ENCODE data around the gene SPATA31D4. TPM values are rescaled to one million over a fixed set of nuclear protein-coding genes. Genes with fewer than 3 reads are reported as not detected.

SPATA31D4 gene
- total RNA-seq, 1 donor from 2014 or later = not detected

DNA sequence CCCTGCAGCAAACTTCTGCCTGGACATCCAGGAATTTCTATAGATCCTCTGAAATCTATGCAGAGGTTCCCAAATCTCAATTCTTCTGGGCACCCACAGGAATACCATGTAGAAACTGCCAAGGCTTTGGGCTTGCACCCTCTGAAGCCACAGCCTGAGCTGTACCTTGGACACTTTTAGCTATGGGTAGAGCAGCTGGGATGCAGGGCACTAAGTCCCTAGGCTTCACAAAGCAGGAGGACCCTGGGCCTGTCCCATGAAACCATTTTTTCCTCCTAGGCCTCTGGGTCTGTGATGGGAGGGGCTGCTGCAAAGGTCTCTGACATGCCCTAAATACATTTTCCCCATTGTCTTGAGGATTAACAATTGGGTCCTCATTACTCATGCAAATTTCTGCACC lies 27.4 kb downstream of the SPATA31D4 start:
- H3K9me3 Mint-ChIP-seq (ENCODE audit: unreplicated experiment) = peaks cover 12% of the 10 kb centered on the region
- H3K27me3 Mint-ChIP-seq (ENCODE audit: unreplicated experiment) = peaks cover 4% of the 10 kb centered on the region
- DNase-seq (ENCODE audit: low spot score) = no peak
- H3K4me3 Mint-ChIP-seq (ENCODE audit: unreplicated experiment) = no peak overlapping the region
- no peaks in the 10 kb centered on the region for H3K4me1 Mint-ChIP-seq (ENCODE audit: unreplicated experiment)
- TF ChIP-seq, protein P1, sequence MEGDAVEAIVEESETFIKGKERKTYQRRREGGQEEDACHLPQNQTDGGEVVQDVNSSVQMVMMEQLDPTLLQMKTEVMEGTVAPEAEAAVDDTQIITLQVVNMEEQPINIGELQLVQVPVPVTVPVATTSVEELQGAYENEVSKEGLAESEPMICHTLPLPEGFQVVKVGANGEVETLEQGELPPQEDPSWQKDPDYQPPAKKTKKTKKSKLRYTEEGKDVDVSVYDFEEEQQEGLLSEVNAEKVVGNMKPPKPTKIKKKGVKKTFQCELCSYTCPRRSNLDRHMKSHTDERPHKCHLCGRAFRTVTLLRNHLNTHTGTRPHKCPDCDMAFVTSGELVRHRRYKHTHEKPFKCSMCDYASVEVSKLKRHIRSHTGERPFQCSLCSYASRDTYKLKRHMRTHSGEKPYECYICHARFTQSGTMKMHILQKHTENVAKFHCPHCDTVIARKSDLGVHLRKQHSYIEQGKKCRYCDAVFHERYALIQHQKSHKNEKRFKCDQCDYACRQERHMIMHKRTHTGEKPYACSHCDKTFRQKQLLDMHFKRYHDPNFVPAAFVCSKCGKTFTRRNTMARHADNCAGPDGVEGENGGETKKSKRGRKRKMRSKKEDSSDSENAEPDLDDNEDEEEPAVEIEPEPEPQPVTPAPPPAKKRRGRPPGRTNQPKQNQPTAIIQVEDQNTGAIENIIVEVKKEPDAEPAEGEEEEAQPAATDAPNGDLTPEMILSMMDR (IDR thresholded peaks at IDR 0.05; ENCODE audit: unreplicated experiment) = no peak
- no peak overlapping the region for H3K27ac Mint-ChIP-seq (ENCODE audit: unreplicated experiment)
- peaks cover 10% of the 10 kb centered on the region for H3K36me3 Mint-ChIP-seq (ENCODE audit: low read depth, unreplicated experiment)

DNA sequence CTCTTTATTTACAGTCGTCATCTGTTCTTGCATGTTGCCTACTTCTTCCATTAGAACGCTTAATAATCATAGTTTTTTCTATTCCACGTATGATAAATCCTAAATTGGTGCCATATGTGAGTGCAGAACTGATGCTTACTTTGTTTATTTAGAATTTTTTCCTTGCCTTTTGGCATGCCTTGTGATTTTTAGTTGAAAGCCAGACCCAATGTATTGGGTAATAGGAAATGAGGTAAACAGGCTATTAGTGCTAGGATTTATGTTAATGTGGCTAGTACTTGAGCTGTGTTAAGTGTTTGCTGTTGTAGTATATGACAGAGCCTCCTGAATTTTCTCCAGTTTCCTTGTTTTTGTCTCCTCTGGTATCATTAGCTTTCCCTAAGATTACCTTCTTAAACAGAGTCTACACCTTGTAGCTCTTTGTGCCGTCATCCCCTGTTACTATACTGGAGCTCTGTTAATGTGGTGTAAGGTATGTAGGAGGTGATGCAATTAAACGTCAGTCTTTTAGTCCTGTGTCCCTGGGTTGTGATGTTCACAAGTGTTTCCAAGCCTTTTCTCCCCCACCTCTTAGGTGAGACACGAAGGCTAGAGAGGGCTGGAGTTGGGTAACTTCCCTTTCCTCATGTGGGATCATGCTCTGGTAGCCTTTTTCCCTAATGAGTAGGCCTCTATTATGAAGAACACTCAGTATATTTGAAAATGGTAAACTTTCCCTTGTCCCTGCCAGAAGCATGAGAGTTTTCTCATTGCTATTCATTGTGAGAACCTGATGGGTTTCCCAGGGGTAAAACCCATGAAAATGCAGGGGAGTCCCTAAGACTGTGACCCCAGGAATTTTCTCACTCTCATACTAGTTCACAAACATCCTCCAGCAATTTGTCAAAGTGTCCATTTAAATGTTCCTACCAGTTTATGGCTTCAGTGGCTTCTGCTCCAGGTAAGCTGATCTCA lies 36.3 kb downstream of the SPATA31D4 start:
- Mint-ChIP-seq H3K27me3 (ENCODE audit: unreplicated experiment) (no peaks in the 10 kb centered on the region), H3K4me3 (ENCODE audit: unreplicated experiment) (no peak overlapping the region), H3K27ac (ENCODE audit: unreplicated experiment) (no peak overlapping the region), H3K4me1 (ENCODE audit: unreplicated experiment) (no peaks in the 10 kb centered on the region), H3K36me3 (ENCODE audit: low read depth, unreplicated experiment) (no peaks in the 10 kb centered on the region), H3K9me3 (ENCODE audit: unreplicated experiment) (no peaks in the 10 kb centered on the region)
- DNase-seq (ENCODE audit: low spot score) = no peak
- TF ChIP-seq, protein P1 (IDR thresholded peaks at IDR 0.05; ENCODE audit: unreplicated experiment) = no peak

DNA sequence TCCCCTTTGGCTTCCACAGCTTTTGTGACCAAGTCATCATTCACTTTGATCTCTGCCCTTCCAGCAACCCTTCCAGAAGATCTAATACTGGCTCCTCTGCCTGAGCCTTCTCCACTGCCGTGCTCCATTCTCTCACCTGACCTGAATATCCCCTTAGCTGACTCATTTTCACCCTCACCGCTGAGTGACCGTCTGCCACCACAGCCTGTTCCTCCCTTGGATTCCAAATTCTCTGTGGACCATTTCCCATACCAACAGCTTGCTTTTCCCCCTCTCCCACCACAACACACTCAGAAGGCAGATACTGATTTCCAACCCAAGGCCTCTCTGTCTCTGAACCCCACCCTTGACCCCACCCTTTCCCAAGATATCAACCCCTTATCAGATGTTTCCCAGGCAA lies 39.8 kb downstream of the SPATA31D4 start:
- no peak overlapping the region for H3K4me3 Mint-ChIP-seq (ENCODE audit: unreplicated experiment)
- TF ChIP-seq, protein P1 (IDR thresholded peaks at IDR 0.05; ENCODE audit: unreplicated experiment) = no peak
- H3K27ac Mint-ChIP-seq (ENCODE audit: unreplicated experiment) = no peak overlapping the region
- H3K27me3 Mint-ChIP-seq (ENCODE audit: unreplicated experiment) = peaks cover 3% of the 10 kb centered on the region
- H3K36me3 Mint-ChIP-seq (ENCODE audit: low read depth, unreplicated experiment) = no peaks in the 10 kb centered on the region
- no peaks in the 10 kb centered on the region for H3K4me1 Mint-ChIP-seq (ENCODE audit: unreplicated experiment)
- H3K9me3 Mint-ChIP-seq (ENCODE audit: unreplicated experiment) = no peaks in the 10 kb centered on the region
- DNase-seq (ENCODE audit: low spot score) = no peak

DNA sequence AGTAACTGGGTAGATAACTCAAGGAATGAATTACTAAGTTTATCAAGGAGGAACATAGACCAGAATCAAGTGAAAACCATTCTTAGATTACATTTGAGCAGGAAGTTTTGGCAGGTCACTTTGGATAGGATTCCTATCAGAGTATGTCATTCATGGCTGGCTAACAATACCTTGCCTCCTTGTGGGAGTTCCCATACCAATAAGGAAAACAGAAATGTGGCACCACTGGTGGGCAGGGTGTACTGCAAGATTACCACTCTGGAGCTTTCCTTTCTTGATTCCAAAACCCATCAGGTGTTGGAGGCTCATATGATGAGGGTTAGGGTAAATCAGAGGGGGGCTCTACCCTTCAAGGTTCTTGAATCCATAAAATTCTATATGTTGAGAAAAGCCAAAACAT lies 41.7 kb downstream of the SPATA31D4 start:
- no peak for DNase-seq (ENCODE audit: low spot score)

More for the DNA sequence above, 41.7 kb downstream of the SPATA31D4 start:
- peaks cover 3% of the 10 kb centered on the region for H3K27me3 Mint-ChIP-seq (ENCODE audit: unreplicated experiment)
- no peak overlapping the region for H3K4me3 Mint-ChIP-seq (ENCODE audit: unreplicated experiment)
- H3K36me3 Mint-ChIP-seq (ENCODE audit: low read depth, unreplicated experiment) = no peaks in the 10 kb centered on the region
- TF ChIP-seq, protein P1 (IDR thresholded peaks at IDR 0.05; ENCODE audit: unreplicated experiment) = no peak
- H3K27ac Mint-ChIP-seq (ENCODE audit: unreplicated experiment) = no peak overlapping the region
- H3K9me3 Mint-ChIP-seq (ENCODE audit: unreplicated experiment) = no peaks in the 10 kb centered on the region
- no peaks in the 10 kb centered on the region for H3K4me1 Mint-ChIP-seq (ENCODE audit: unreplicated experiment)

Data from endothelial cell (in vitro differentiated cells).